Medulla oblongata (tissue), 1 donor: ENCODE results near the gene IFNB1.

ENCODE experiments used
- DNase-seq: peaks from one replicate; pipeline ENCODE4 v3.0.0-alpha.2; 2015; ENCODE audit errors: extremely low spot score

IFNB1 gene

GRCh38 chr9:21070171-21070571 lies 7.6 kb downstream of the IFNB1 start:
- DNase-seq: peak; percentile 69

- peak; percentile 51 for DNase-seq
Observed at GRCh38 chr9:21060919-21061561, 16.7 kb downstream of the IFNB1 start.

- no peak for DNase-seq
Observed at GRCh38 chr9:21056931-21057330, 20.8 kb downstream of the IFNB1 start.

- DNase-seq: no peak
Observed at GRCh38 chr9:21053851-21054250, 23.9 kb downstream of the IFNB1 start.

- DNase-seq: no peak
Observed at GRCh38 chr9:21047281-21047691, 30.5 kb downstream of the IFNB1 start.

- DNase-seq: no peak
Observed at GRCh38 chr9:21043841-21044240, 33.9 kb downstream of the IFNB1 start.

- DNase-seq: no peak
Observed at GRCh38 chr9:21042466-21042865, 35.3 kb downstream of the IFNB1 start.

GRCh38 chr9:21039302-21039701 lies 38.4 kb downstream of the IFNB1 start:
- DNase-seq: no peak

GRCh38 chr9:21037278-21037677 lies 40.5 kb downstream of the IFNB1 start:
- no peak for DNase-seq

GRCh38 chr9:21031808-21032183 lies 45.9 kb downstream of the IFNB1 start:
- no peak for DNase-seq

- peak; percentile 67 for DNase-seq
Observed at GRCh38 chr9:21031091-21031807, 46.5 kb downstream of the IFNB1 start, which contains the start of gene HACD4. TSS of gene HACD4 (minus strand) at chr9:21031640. CDS start at chr9:21031590, 50 bp downstream.

- DNase-seq: peak; percentile 60
Observed at GRCh38 chr9:21030389-21031035, 47.2 kb downstream of the IFNB1 start.

GRCh38 chr9:21029661-21030060 lies 48.1 kb downstream of the IFNB1 start:
- DNase-seq: no peak

- no peak for DNase-seq
Observed at GRCh38 chr9:21028466-21028865, 49.3 kb downstream of the IFNB1 start.

- DNase-seq: no peak
Observed at GRCh38 chr9:21027295-21027694, 50.4 kb downstream of the IFNB1 start.
